Measurements from ENCODE around the gene PTPRD. TPM values are rescaled to one million over a fixed set of nuclear protein-coding genes. Genes with fewer than 3 reads are reported as not detected.

The PTPRD gene
- total RNA-seq, 2 experiments from 2014 or later, result 0.03 TPM; not detected in 1

- ChIA-PET CTCF (ENCODE audit: unreplicated experiment) (no interaction called here), POLR2A (interaction anchor here (0.6 kb wide), 1 partner anchor 273 kb away, joined by 3 read pairs; no protein-coding TSS in a partner anchor)
- no peak for TF ChIP-seq EZH2phosphoT487 (IDR thresholded peaks at IDR 0.05; ENCODE audit: borderline replicate concordance, low read depth, low read length)
- no peak for TF ChIP-seq CTCF (conservative IDR thresholded peaks at IDR 0.05; ENCODE audit: low read length)
- Histone ChIP-seq H2AFZ (ENCODE audit: low read length) (no peak overlapping the region), H3K36me3 (ENCODE audit: insufficient read depth, low read length) (no peaks in the 10 kb centered on the region), H3K9me3 (ENCODE audit: low read length) (no peaks in the 10 kb centered on the region), H3K4me3 (ENCODE audit: low read depth, low read length, poor library complexity, severe bottlenecking) (no peak overlapping the region), H3K27ac (ENCODE audit: low read depth, low read length, poor library complexity, severe bottlenecking) (no peak overlapping the region), H3K4me2 (ENCODE audit: low read length) (no peak overlapping the region), H3K9me2 (ENCODE audit: insufficient read depth, low read length) (no peaks in the 10 kb centered on the region), H3K79me2 (ENCODE audit: insufficient read depth, low read depth, low read length) (no peaks in the 10 kb centered on the region), H3K4me1 (ENCODE audit: insufficient read depth, low read length, poor library complexity, severe bottlenecking) (no peaks in the 10 kb centered on the region), H4K20me1 (ENCODE audit: insufficient read depth, low read length) (no peaks in the 10 kb centered on the region)
- intact Hi-C loops (cut with micrococcal nuclease; ENCODE audit: unreplicated experiment), result no loop called here
- BruUV-seq (replicated peaks), result no TSS peak
- DNase-seq (ENCODE audit: low spot score), result no peak
Observed at GRCh38 chr9:8799615-8800014, 1813.2 kb downstream of the PTPRD start.

- intact Hi-C loops (cut with micrococcal nuclease; ENCODE audit: unreplicated experiment), result no loop called here
- Histone ChIP-seq H3K79me2 (ENCODE audit: insufficient read depth, low read depth, low read length) (no peaks in the 10 kb centered on the region), H2AFZ (ENCODE audit: low read length) (no peak overlapping the region), H3K4me3 (ENCODE audit: low read depth, low read length, poor library complexity, severe bottlenecking) (no peak overlapping the region), H3K9me2 (ENCODE audit: insufficient read depth, low read length) (no peaks in the 10 kb centered on the region), H3K9me3 (ENCODE audit: low read length) (no peaks in the 10 kb centered on the region), H4K20me1 (ENCODE audit: insufficient read depth, low read length) (no peaks in the 10 kb centered on the region), H3K36me3 (ENCODE audit: insufficient read depth, low read length) (no peaks in the 10 kb centered on the region), H3K4me2 (ENCODE audit: low read length) (no peak overlapping the region), H3K27ac (ENCODE audit: low read depth, low read length, poor library complexity, severe bottlenecking) (no peak overlapping the region), H3K4me1 (ENCODE audit: insufficient read depth, low read length, poor library complexity, severe bottlenecking) (no peaks in the 10 kb centered on the region)
- POLR2A ChIA-PET, result no interaction called here
- no peak for DNase-seq (ENCODE audit: low spot score)
- TF ChIP-seq EZH2phosphoT487 (IDR thresholded peaks at IDR 0.05; ENCODE audit: borderline replicate concordance, low read depth, low read length) (no peak), CTCF (conservative IDR thresholded peaks at IDR 0.05; ENCODE audit: low read length) (no peak)
- no TSS peak for BruUV-seq (replicated peaks)
- CTCF ChIA-PET (ENCODE audit: unreplicated experiment), result no interaction called here
Observed at GRCh38 chr9:8799206-8799605, 1813.6 kb downstream of the PTPRD start.

- no peak overlapping the region for H2AFZ ChIP-seq (ENCODE audit: low read length)
- no peak overlapping the region for H3K4me2 ChIP-seq (ENCODE audit: low read length)
- intact Hi-C loops (cut with micrococcal nuclease; ENCODE audit: unreplicated experiment), result no loop called here
- no TSS peak for BruUV-seq (replicated peaks)
- H3K79me2 ChIP-seq (ENCODE audit: insufficient read depth, low read depth, low read length), result no peaks in the 10 kb centered on the region
- H3K9me3 ChIP-seq (ENCODE audit: low read length), result no peaks in the 10 kb centered on the region
- no peaks in the 10 kb centered on the region for H3K4me1 ChIP-seq (ENCODE audit: insufficient read depth, low read length, poor library complexity, severe bottlenecking)
- ChIA-PET CTCF (ENCODE audit: unreplicated experiment) (no interaction called here), POLR2A (interaction anchor here (0.6 kb wide), 1 partner anchor 1696 kb away, joined by 3 read pairs; no protein-coding TSS in a partner anchor)
- H4K20me1 ChIP-seq (ENCODE audit: insufficient read depth, low read length), result no peaks in the 10 kb centered on the region
- no peaks in the 10 kb centered on the region for H3K9me2 ChIP-seq (ENCODE audit: insufficient read depth, low read length)
- TF ChIP-seq EZH2phosphoT487 (IDR thresholded peaks at IDR 0.05; ENCODE audit: borderline replicate concordance, low read depth, low read length), result no peak
- TF ChIP-seq CTCF (conservative IDR thresholded peaks at IDR 0.05; ENCODE audit: low read length), result no peak
- H3K4me3 ChIP-seq (ENCODE audit: low read depth, low read length, poor library complexity, severe bottlenecking), result no peak overlapping the region
- H3K27ac ChIP-seq (ENCODE audit: low read depth, low read length, poor library complexity, severe bottlenecking), result no peak overlapping the region
- DNase-seq (ENCODE audit: low spot score), result no peak
- H3K36me3 ChIP-seq (ENCODE audit: insufficient read depth, low read length), result no peaks in the 10 kb centered on the region
Observed at GRCh38 chr9:8784838-8785237, 1828.0 kb downstream of the PTPRD start.

Measured in OCI-LY7 (cell line).